ENCODE data around the gene IGFLR1. TPM values are rescaled to one million over a fixed set of nuclear protein-coding genes. Genes with fewer than 3 reads are reported as not detected.
A peak's percentile ranks its signal among the peaks of the same experiment; 100 is the strongest.

Gene IGFLR1
- polyA plus RNA-seq, 3 donors = 3.3 to 5.6 (median 5.1) TPM

GRCh38 chr19:35745328-35746086 lies 3.3 kb upstream of the IGFLR1 start, which contains the start of the genes PSENEN and U2AF1L4:
Gene PSENEN (plus strand): TSS chr19:35745651. CDS start chr19:35745931, 280 bp downstream.
Gene U2AF1L4 (minus strand): TSS chr19:35745418. CDS start chr19:35745391, 27 bp downstream.
- peak; percentile 96 to 100 (median 99) for DNase-seq (ENCODE audit: extremely low read depth in 1 of 11, low read depth in 9 of 11, low spot score in 4 of 11)

DNA sequence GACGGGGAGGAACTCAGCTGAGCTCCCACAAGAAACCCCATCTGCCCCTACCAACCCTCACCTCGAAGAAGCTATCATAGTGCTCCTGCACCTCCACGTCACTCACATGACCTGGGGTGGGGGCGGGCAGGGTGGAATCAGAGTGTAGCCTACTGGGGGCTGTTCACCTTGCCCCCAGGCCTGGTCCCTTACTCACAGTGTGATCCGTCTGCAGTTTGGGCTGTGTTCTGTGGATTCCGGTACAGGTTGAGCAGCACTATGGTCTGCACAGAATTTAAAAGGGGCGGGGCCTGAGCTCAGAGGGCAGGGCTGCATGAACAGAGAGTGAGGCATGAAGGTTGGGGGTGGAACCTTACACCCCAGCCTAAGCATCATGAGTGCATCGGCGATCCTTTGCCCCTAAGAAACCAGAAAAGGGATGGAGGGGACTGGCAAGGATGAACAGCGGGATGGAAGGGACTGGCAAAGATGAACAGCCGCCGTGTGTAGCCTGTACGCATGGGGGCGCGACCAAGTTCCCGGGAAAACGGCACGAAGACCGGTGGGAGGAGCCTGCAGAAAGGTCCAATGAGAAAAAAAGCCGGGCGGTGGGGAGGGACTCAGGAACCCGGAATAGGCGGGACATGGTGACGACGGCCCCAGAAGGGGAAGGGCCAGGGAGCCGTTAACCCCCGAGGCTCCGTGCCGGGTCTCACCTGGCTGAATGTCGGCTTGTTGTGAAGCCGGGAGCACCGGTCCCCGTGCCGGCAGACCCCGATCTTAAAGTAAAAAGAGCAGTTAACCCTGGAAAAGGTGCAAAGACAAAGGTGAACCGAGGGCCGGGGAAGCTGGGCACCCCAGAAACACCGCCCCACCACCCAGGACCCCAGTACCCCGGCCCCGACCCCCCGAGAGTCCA lies 2.4 kb upstream of the IGFLR1 start:
- peak in 10 of 11 donors; percentile 83 to 97 (median 92) for DNase-seq (ENCODE audit: extremely low read depth in 1 of 11, low read depth in 9 of 11, low spot score in 4 of 11)

DNA sequence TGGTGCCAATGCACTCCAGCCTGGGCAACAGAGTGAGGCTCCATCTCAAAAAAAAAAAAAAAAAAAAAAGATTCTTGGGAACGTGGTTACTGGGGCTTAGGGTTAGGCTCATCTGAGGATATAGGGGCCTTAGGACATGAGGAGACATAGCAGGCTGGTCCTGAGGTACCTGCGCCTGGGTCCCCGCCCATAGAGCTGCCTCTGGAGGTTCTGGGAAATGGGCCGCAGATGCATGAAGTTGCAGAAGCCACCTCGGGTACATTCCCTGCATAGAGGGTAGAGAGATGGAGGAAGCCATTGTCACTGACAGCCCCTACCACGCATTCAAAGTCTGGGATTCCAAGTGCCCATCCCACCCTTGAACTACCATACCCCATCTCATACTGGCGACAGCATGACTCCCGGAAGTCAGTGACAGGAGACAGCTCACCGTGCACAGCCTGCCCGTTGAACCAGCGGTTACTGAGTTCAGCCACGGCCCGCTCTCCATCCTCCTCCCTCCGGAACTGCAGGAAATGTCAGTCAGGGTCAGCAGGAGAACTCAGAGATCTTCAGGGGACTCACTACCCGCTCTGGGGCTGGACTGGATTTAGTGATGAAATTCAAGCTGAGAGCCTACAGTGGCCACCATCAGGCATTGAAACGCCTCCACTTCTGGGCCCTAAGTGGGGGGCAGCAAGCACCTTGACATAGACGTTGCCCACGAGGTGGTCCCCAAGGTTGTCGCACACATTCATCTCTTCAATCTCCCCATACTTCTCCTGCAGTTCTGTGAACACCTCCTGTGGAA lies 1.6 kb upstream of the IGFLR1 start:
- DNase-seq (ENCODE audit: extremely low read depth in 1 of 11, low read depth in 9 of 11, low spot score in 4 of 11) = no peak

DNA sequence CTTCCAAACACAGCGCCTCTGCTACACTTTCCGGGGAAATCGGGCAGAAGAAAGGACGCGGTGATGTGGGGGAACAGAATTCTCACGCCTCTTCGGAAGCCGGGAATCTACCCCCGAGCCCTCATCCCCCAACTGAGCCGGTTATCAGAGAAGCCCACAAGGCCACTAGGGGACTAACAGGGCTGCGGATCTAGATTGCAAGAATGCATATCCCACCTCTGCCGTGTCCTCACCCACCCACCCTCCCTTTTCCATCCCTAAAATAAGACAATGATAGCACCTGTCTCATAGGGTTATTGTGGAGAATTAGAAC lies 1.1 kb downstream of the IGFLR1 start:
- no peak for DNase-seq (ENCODE audit: extremely low read depth in 1 of 11, low read depth in 9 of 11, low spot score in 4 of 11)

DNA sequence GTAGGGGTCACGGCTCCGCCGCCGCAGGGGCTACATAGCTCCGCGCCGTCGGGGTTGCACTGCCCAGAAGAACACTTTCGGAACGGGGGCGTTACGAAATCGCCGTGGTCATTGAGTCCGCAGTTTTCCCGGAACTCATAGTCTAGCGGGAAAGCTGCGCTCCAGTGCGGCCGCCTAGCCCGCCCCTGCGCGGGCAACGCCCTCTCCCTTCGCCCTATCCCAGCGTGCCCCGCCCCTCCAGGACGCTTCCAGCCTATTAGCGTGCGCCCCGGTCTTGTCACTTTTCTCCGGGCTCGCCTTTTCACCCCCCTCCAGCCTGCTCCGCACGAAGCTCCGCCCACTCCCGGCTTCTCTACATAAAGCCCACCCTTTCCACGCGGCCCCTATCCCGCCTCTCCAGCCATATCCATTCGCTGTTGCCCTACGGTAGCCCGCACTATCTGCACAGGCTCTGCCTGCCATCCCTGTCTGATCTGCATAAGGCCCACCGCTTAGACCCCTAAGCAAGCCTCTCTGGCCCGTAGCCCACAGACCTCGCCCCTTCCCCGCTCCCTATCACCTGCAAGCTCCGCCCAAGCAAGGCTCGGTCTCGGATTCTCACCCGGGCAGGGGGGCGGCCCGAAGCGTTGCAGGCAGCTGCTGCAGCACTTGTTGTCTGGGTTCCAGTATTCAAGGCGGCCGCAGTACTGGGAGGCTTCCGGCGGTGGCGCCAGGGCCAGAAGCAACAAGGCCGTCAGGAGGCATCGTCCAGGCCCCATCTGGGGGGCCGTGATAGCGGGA lies 1.6 kb downstream of the IGFLR1 start:
- DNase-seq (ENCODE audit: extremely low read depth in 1 of 11, low read depth in 9 of 11, low spot score in 4 of 11) = peak in 10 of 11 donors; percentile 89 to 97 (median 96)

DNA sequence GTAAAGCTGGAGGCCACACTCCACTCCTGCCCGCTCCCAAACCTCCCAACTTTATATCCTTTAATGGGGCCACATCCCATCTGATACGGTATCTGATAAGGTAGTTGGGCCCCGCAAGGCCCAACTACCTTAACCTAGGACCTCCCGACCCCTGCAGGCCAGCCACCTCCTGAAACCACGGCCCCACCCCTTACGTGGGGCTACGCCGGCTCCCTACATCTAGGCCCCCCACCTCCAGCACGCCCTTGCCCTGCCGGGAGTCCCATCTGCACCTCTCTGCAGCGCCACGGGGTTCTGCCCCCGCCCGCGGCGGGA lies 2.2 kb downstream of the IGFLR1 start:
- no peak for DNase-seq (ENCODE audit: extremely low read depth in 1 of 11, low read depth in 9 of 11, low spot score in 4 of 11)

DNA sequence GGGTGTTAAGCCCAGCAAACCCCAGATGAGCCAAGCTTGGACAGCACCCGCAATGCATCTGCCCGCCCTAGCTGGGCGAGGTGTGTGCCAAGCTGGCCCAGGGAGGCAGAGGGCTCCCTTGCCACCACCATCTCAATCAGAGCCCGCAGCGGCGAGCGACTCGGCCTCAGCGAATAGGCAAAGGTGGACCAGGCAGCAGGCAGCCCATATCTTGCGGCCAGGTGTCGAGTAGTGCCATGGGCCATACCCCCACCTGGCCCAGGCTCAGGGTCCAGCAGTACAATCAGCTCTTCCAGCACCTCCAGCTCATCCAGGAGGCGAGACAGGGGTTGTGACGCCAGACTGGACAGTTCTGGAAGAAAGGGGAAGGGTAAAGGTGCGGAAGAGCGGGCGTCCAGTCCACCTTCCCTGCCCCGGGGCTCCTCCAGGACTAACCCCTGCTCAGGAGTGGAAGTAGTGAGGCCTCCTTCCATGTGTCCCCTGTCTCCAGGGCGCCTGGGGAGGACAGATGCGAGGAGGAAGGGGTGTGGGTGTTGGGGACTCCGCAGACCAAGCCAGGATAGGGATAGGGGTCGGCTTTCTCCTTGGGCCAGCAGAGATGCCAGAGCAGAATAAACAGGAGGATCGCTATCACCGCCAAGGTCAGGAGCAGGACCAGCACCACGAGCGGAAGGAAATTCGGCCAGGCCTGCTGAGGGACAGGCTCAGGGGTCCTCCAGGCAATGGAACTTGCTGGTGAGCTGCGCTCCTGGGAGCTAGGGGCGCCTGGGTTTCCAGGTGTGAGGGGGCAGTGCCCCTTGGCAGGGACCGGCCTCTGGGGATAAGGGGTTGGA lies 2.8 kb downstream of the IGFLR1 start:
- DNase-seq (ENCODE audit: extremely low read depth in 1 of 11, low read depth in 9 of 11, low spot score in 4 of 11) = no peak

DNA sequence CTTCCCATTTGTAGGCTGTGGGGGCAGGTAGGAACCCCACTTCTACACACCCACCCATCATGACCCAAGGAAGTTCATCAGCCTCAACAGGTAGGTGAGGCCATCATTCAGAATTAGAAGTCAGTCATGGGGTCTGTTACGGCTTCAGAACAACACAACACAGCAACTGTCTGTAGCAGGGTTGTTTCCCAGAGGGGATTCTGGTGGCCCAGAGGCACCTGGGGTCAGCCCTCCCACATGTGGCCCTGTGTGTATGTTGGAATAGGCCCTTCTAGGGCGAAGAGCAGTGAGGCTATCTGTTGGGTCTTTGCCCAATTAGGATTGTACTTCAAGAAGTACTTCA lies 3.4 kb downstream of the IGFLR1 start:
- DNase-seq (ENCODE audit: extremely low read depth in 1 of 11, low read depth in 9 of 11, low spot score in 4 of 11) = no peak

DNA sequence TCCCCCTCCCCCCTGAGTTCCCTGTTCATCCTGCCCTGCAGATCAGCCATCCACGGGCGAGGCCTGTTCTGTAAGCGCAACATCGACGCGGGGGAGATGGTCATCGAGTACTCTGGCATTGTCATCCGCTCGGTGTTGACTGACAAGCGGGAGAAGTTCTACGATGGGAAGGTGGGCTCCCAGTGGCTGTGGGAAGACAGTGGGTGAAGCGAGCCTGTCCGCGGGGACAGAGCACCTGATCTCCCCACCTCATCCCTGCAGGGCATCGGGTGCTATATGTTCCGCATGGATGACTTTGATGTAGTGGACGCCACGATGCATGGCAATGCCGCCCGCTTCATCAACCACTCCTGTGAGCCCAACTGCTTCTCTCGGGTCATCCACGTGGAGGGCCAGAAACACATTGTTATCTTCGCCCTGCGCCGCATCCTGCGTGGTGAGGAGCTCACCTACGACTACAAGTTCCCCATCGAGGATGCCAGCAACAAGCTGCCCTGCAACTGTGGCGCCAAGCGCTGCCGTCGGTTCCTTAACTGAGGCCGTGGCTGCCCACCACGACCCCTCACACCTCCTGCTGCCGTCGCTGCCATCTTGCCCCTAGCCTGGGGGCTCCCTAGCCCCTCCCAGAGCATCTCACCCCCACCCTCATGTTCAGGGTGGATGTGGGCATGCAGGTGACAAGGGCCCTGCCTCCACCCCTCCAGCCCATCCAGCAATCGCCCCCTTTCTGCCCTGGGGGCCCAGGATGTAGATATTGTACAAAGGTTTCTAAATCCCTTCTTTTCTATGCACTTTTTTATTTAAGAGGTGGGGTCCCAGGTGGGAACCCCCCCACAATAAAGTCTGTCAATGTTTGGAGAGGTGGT lies 4.0 kb downstream of the IGFLR1 start:
- DNase-seq (ENCODE audit: extremely low read depth in 1 of 11, low read depth in 9 of 11, low spot score in 4 of 11) = no peak

DNA sequence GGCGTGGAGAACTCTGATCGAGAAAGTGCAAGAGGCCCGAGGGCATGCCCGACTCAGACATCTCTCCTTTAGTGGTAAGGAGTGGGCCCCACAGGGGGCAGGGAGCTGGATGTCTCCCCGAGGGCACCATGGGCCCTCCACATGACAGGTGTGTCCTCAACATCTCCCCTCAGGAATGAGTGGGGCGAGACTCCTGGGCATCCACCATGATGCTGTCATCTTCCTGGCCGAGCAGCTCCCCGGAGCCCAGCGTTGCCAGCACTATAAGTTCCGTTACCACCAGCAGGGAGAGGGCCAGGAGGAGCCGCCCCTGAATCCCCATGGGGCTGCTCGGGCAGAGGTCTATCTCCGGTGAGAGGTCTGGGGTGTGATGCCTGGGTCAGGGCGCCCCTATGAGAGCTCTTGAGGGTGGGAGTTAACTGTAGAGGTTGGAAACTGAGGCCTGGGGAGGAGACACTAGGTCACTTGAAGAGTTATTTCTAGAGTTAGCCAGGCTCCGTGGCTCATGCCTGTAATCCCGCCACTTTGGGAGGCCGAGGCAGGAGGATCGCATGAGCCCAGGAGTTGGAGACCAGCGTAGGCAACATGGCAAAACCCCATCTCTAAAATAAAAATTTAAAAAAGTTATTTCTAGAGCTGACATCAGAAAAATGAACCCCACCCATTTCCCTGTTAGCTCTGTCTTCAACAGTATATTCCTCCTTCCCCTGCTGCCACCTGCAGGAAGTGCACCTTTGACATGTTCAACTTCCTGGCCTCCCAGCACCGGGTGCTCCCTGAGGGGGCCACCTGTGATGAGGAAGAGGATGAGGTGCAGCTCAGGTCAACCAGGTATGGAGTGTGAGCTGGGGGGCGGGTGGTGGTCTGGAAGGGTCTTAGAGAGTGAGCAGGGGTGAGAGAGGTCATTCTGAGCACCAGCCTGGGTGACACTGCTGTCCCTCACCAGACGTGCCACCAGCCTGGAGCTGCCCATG lies 5.1 kb downstream of the IGFLR1 start:
- DNase-seq (ENCODE audit: extremely low read depth in 1 of 11, low read depth in 9 of 11, low spot score in 4 of 11) = no peak

- DNase-seq (ENCODE audit: extremely low read depth in 1 of 11, low read depth in 9 of 11, low spot score in 4 of 11) = no peak
Observed at GRCh38 chr19:35734889-35735288, 7.4 kb downstream of the IGFLR1 start.

- DNase-seq (ENCODE audit: extremely low read depth in 1 of 11, low read depth in 9 of 11, low spot score in 4 of 11) = no peak
Observed at GRCh38 chr19:35734273-35734672, 8.0 kb downstream of the IGFLR1 start.

DNA sequence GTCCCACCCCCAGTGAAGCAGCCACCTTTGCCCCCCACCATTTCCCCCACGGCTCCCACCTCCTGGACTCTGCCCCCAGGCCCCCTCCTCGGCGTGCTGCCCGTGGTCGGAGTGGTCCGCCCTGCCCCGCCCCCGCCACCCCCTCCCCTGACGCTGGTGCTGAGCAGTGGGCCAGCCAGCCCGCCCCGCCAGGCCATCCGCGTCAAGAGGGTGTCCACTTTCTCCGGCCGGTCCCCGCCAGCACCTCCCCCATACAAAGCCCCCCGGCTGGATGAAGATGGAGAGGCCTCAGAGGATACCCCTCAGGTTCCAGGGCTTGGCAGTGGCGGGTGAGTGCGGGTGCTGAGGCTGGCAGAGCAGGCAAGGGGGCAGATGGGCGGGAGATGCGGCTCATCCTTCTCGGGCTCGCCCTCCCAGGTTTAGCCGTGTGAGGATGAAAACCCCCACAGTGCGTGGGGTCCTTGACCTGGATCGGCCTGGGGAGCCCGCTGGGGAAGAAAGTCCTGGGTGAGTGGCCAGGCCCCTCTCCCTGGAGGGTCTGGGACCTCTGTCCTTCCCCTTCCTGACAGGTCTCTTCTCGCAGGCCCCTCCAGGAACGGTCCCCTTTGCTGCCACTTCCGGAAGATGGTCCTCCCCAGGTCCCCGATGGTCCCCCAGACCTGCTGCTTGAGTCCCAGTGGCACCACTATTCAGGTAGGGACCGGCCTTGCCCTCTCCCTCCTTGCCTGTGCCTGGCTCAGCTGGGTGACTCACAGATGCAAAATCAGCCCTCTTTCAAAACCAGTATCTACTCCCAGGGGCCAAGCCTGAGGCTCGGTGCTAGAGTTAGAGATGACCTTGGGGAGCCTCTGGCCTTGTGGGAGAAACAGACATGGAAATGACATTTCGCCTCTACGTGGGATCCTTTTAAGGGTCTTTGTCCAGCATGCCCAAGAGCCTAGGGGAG lies 8.8 kb downstream of the IGFLR1 start:
- no peak for DNase-seq (ENCODE audit: extremely low read depth in 1 of 11, low read depth in 9 of 11, low spot score in 4 of 11)

- no peak for DNase-seq (ENCODE audit: extremely low read depth in 1 of 11, low read depth in 9 of 11, low spot score in 4 of 11)
Observed at GRCh38 chr19:35732540-35733179, 9.6 kb downstream of the IGFLR1 start.

Measured in renal cortex interstitium (tissue), 11 donors.